Osteoblast (primary cell): ENCODE results near the gene CLN3. TPM values are rescaled to one million over a fixed set of nuclear protein-coding genes. Genes with fewer than 3 reads are reported as not detected.
A peak's percentile ranks its signal among the peaks of the same experiment; 100 is the strongest.
"Not testable (repeated sequence)": the region's sequence is repeated elsewhere in the genome, so short reads cannot be mapped to it uniquely, and the experiment has no call there.

Source experiments
- DNase-seq: peaks from one replicate; pipeline ENCODE4 v3.0.0; 2011; ENCODE audit warnings: low spot score, mixed read lengths; ENCODE audit not compliant: insufficient read length; ENCODE audit errors: missing footprints
- H2AFZ ChIP-seq: 2 replicates; pipeline ENCODE4 v1.6.0; 2011; ENCODE audit warnings: mild to moderate bottlenecking, low read length
- H3K27ac ChIP-seq: 2 replicates; pipeline ENCODE4 v1.5.1; 2011; ENCODE audit warnings: mild to moderate bottlenecking, low read depth, low read length, moderate library complexity
- H3K27me3 ChIP-seq: 2 replicates; pipeline ENCODE4 v1.6.0; 2012; ENCODE audit warnings: mild to moderate bottlenecking, control low read depth, inconsistent platforms, low read length, moderate library complexity; ENCODE audit not compliant: insufficient read depth
- H3K36me3 ChIP-seq: 2 replicates; pipeline ENCODE4 v1.5.1; 2011; ENCODE audit warnings: mild to moderate bottlenecking, low read length, control low read depth, moderate library complexity; ENCODE audit not compliant: insufficient read depth
- H3K4me1 ChIP-seq: 2 replicates; pipeline ENCODE4 v1.5.1; 2011; ENCODE audit warnings: mild to moderate bottlenecking, low read length, control low read depth, moderate library complexity; ENCODE audit not compliant: insufficient read depth
- H3K4me2 ChIP-seq: 2 replicates; pipeline ENCODE4 v1.6.0; 2011; ENCODE audit warnings: mild to moderate bottlenecking, low read length; ENCODE audit not compliant: insufficient read depth
- H3K4me3 ChIP-seq: fragments of 200-600 bp; sonication (generic); 3 replicates; pipeline ENCODE4 v1.5.1; 2012; ENCODE audit warnings: mild to moderate bottlenecking, low read length, inconsistent platforms; ENCODE audit not compliant: insufficient read depth
- H3K79me2 ChIP-seq: 2 replicates; pipeline ENCODE4 v1.6.0; 2012; ENCODE audit warnings: mild to moderate bottlenecking, low read length, control low read depth, inconsistent platforms; ENCODE audit not compliant: insufficient read depth
- H3K9me3 ChIP-seq: 2 replicates; pipeline ENCODE4 v1.5.1; 2011; ENCODE audit warnings: low read depth, low read length, control low read depth
- H4K20me1 ChIP-seq: 2 replicates; pipeline ENCODE4 v1.6.0; 2012; ENCODE audit warnings: mild to moderate bottlenecking, low read length, control low read depth; ENCODE audit not compliant: insufficient read depth
- CTCF ChIP-seq: IDR thresholded peaks from 2 replicates; pipeline ENCODE4 v1.5.1; 2011; ENCODE audit warnings: mild to moderate bottlenecking, low read depth, low read length, moderate library complexity; ENCODE audit errors: extremely low read depth
- total RNA-seq: library from RNA; depleted of rRNA; stranded (reverse); fragments of >200 nt; gene quantifications from 2 replicates; pipeline ENCODE4 v1.2.3, GENCODE V29; 2012

CLN3 gene
- total RNA-seq, 1 donor, result 27.9 TPM

GRCh38 chr16:28477311-28477920, 14.5 kb downstream of the CLN3 start:
- no peak for TF ChIP-seq CTCF
- H3K9me3 ChIP-seq, result no peaks in the 10 kb centered on the region
- no peaks in the 10 kb centered on the region for H3K36me3 ChIP-seq
- H2AFZ ChIP-seq, result no peak overlapping the region
- no peak overlapping the region for H3K27ac ChIP-seq
- no peak overlapping the region for H3K4me3 ChIP-seq
- no peaks in the 10 kb centered on the region for H3K27me3 ChIP-seq
- H4K20me1 ChIP-seq, result no peaks in the 10 kb centered on the region
- DNase-seq, result peak; percentile 13
- no peaks in the 10 kb centered on the region for H3K79me2 ChIP-seq
- H3K4me2 ChIP-seq, result no peak overlapping the region
- H3K4me1 ChIP-seq, result no peaks in the 10 kb centered on the region

GRCh38 chr16:28475221-28475620, 16.7 kb downstream of the CLN3 start:
- H3K27ac ChIP-seq, result no peak overlapping the region
- no peak overlapping the region for H3K4me3 ChIP-seq
- H3K79me2 ChIP-seq, result no peaks in the 10 kb centered on the region
- H3K4me1 ChIP-seq, result no peaks in the 10 kb centered on the region
- no peaks in the 10 kb centered on the region for H3K36me3 ChIP-seq
- no peak overlapping the region for H3K4me2 ChIP-seq
- H3K27me3 ChIP-seq, result no peaks in the 10 kb centered on the region
- H3K9me3 ChIP-seq, result no peaks in the 10 kb centered on the region
- H2AFZ ChIP-seq, result no peak overlapping the region
- TF ChIP-seq CTCF, result no peak
- no peak for DNase-seq
- H4K20me1 ChIP-seq, result no peaks in the 10 kb centered on the region

- Histone ChIP-seq H3K4me1 (no peaks in the 10 kb centered on the region), H2AFZ (no peak overlapping the region), H3K9me3 (no peaks in the 10 kb centered on the region), H3K27ac (no peak overlapping the region), H3K4me2 (no peak overlapping the region), H3K27me3 (no peaks in the 10 kb centered on the region), H3K4me3 (no peak overlapping the region), H3K36me3 (no peaks in the 10 kb centered on the region), H4K20me1 (no peaks in the 10 kb centered on the region), H3K79me2 (no peaks in the 10 kb centered on the region)
- DNase-seq, result no peak
- no peak for TF ChIP-seq CTCF
Measured at GRCh38 chr16:28473714-28474265, 18.1 kb downstream of the CLN3 start.

- H3K36me3 ChIP-seq, H3K79me2 ChIP-seq, H4K20me1 ChIP-seq, H2AFZ ChIP-seq, H3K27ac ChIP-seq, H3K4me2 ChIP-seq, DNase-seq, H3K27me3 ChIP-seq, H3K9me3 ChIP-seq, H3K4me1 ChIP-seq, H3K4me3 ChIP-seq: not testable (repeated sequence)
Measured at GRCh38 chr16:28447081-28447480, 44.8 kb downstream of the CLN3 start.

GRCh38 chr16:28446388-28446787, 45.5 kb downstream of the CLN3 start:
- not testable (repeated sequence) for H2AFZ ChIP-seq, H3K4me3 ChIP-seq, H3K79me2 ChIP-seq, H4K20me1 ChIP-seq, H3K4me2 ChIP-seq, H3K9me3 ChIP-seq, H3K4me1 ChIP-seq, H3K27ac ChIP-seq, H3K36me3 ChIP-seq, H3K27me3 ChIP-seq, DNase-seq

GRCh38 chr16:28443943-28444342, 47.9 kb downstream of the CLN3 start:
- H3K27me3 ChIP-seq, H4K20me1 ChIP-seq, H3K36me3 ChIP-seq, H3K4me1 ChIP-seq, H3K27ac ChIP-seq, H2AFZ ChIP-seq, DNase-seq, H3K4me3 ChIP-seq, H3K79me2 ChIP-seq, H3K4me2 ChIP-seq, H3K9me3 ChIP-seq: not testable (repeated sequence)

GRCh38 chr16:28438899-28439298, 53.0 kb downstream of the CLN3 start:
- H4K20me1 ChIP-seq, DNase-seq, H3K9me3 ChIP-seq: not testable (repeated sequence)

More at GRCh38 chr16:28438899-28439298, 53.0 kb downstream of the CLN3 start:
- not testable (repeated sequence) for H3K4me3 ChIP-seq, H3K27ac ChIP-seq, H2AFZ ChIP-seq, H3K36me3 ChIP-seq, H3K79me2 ChIP-seq, H3K4me1 ChIP-seq, H3K4me2 ChIP-seq, H3K27me3 ChIP-seq
